HEK293 (cell line): ENCODE results near the gene PRPS1L1.

Experiments
- CTCF ChIA-PET: fragments of 350-600 bp; formaldehyde crosslinking; extraction: SDS; loops from one replicate; lab custom pipeline; 2021; ENCODE audit warnings: antibody characterized with exemption; lab: Yijun Ruan, JAX
- POLR2A ChIA-PET: fragments of 300-600 bp; formaldehyde crosslinking; extraction: SDS; loops from one replicate; lab custom pipeline; 2020; ENCODE audit warnings: antibody characterized with exemption, inconsistent platforms; lab: Yijun Ruan, JAX
- H3K27ac ChIP-seq: fragments of 200-500 bp; sonication (Bioruptor generic); 2 replicates; pipeline ENCODE4 v1.5.1; 2014; ENCODE audit warnings: low read depth, low read length, control low read depth, inconsistent platforms; ENCODE audit errors: extremely low read depth
- H3K36me3 ChIP-seq, 2 experiments: fragments of 200-500 bp in 1 of 2; sonication (Bioruptor generic) in 1 of 2; 1 replicate in 1 of 2; 2 replicates in 1 of 2; pipeline ENCODE4 v1.5.1; 2014 to 2017; ENCODE audit warnings: inconsistent platforms in 2 of 2, low read length in 2 of 2; ENCODE audit not compliant: control insufficient read depth in 2 of 2, insufficient read depth in 1 of 2
- H3K4me1 ChIP-seq: fragments of 200-500 bp; sonication (Bioruptor generic); 2 replicates; pipeline ENCODE4 v1.5.1; 2014; ENCODE audit warnings: mild to moderate bottlenecking, low read length, inconsistent platforms; ENCODE audit not compliant: control insufficient read depth, insufficient read depth
- H3K4me3 ChIP-seq: 2 replicates; pipeline ENCODE4 v1.5.1; 2011; ENCODE audit warnings: low read depth, mild to moderate bottlenecking, control low read depth, low read length, moderate library complexity
- H3K9me3 ChIP-seq: fragments of 200-500 bp; sonication (Bioruptor generic); 2 replicates; pipeline ENCODE4 v1.5.1; 2014; ENCODE audit warnings: low read depth, low read length, inconsistent platforms; ENCODE audit not compliant: control insufficient read depth, insufficient read depth
- BCL11B ChIP-seq: fragments of 450-650 bp; formaldehyde crosslinking; IDR thresholded peaks from 2 replicates; pipeline ENCODE4 v1.5.1; 2016; ENCODE audit warnings: low read depth, missing biosample characterization, missing genetic modification characterization
- IKZF3 ChIP-seq: fragments of 450-650 bp; IDR thresholded peaks from 2 replicates; pipeline ENCODE4 v1.5.0; 2018; ENCODE audit warnings: missing biosample characterization, mild to moderate bottlenecking, missing genetic modification characterization, moderate library complexity
- OSR2 ChIP-seq: fragments of 450-650 bp; formaldehyde crosslinking; IDR thresholded peaks from 2 replicates; pipeline ENCODE4 v1.5.1; 2016; ENCODE audit warnings: missing biosample characterization, missing genetic modification characterization
- ZIC2 ChIP-seq: fragments of 450-650 bp; formaldehyde crosslinking; IDR thresholded peaks from 2 replicates; pipeline ENCODE4 v1.5.1; 2016; ENCODE audit warnings: missing biosample characterization, missing genetic modification characterization
- ZNF174 ChIP-seq: fragments of 450-650 bp; formaldehyde crosslinking; IDR thresholded peaks from 2 replicates; pipeline ENCODE4 v1.5.0; 2017; ENCODE audit warnings: missing biosample characterization, mild to moderate bottlenecking, missing genetic modification characterization
- ZNF223 ChIP-seq: fragments of 450-650 bp; formaldehyde crosslinking; IDR thresholded peaks from 2 replicates; pipeline ENCODE4 v1.5.1; 2016; ENCODE audit warnings: missing biosample characterization, missing genetic modification characterization
- ZNF292 ChIP-seq: fragments of 450-650 bp; formaldehyde crosslinking; IDR thresholded peaks from 2 replicates; pipeline ENCODE4 v1.5.1; 2016; ENCODE audit warnings: low read depth, missing biosample characterization, missing genetic modification characterization, borderline replicate concordance
- ZNF391 ChIP-seq: fragments of 450-650 bp; formaldehyde crosslinking; IDR thresholded peaks from 2 replicates; pipeline ENCODE4 v1.5.1; 2016; ENCODE audit warnings: low read depth, missing biosample characterization, missing genetic modification characterization, borderline replicate concordance
- ZNF768 ChIP-seq: fragments of 450-650 bp; formaldehyde crosslinking; IDR thresholded peaks from 2 replicates; pipeline ENCODE4 v1.5.1; 2018; ENCODE audit warnings: missing biosample characterization, mild to moderate bottlenecking, missing genetic modification characterization
- ZNF776 ChIP-seq: fragments of 450-650 bp; formaldehyde crosslinking; IDR thresholded peaks from 2 replicates; pipeline ENCODE4 v1.5.0; 2017; ENCODE audit warnings: missing biosample characterization, missing genetic modification characterization, borderline replicate concordance
- ZNF777 ChIP-seq: fragments of 450-650 bp; formaldehyde crosslinking; IDR thresholded peaks from 2 replicates; pipeline ENCODE4 v1.5.1; 2017; ENCODE audit warnings: missing biosample characterization, missing genetic modification characterization, borderline replicate concordance
- TF ChIP-seq, protein P1 (sequence below): fragments of 450-650 bp; formaldehyde crosslinking; conservative IDR thresholded peaks from 2 replicates; pipeline ENCODE4 v1.5.1; 2016; ENCODE audit warnings: low read depth, missing biosample characterization, missing genetic modification characterization
- TF ChIP-seq, protein P2 (sequence below): fragments of 450-650 bp; formaldehyde crosslinking; IDR thresholded peaks from 2 replicates; pipeline ENCODE4 v1.5.1; 2017; ENCODE audit warnings: missing biosample characterization, missing genetic modification characterization
- TF ChIP-seq, protein P3 (sequence below): fragments of 450-650 bp; formaldehyde crosslinking; IDR thresholded peaks from 2 replicates; pipeline ENCODE4 v1.5.1; 2016; ENCODE audit warnings: missing biosample characterization, missing genetic modification characterization
- TF ChIP-seq, protein P4 (sequence below): fragments of 450-650 bp; formaldehyde crosslinking; IDR thresholded peaks from 2 replicates; pipeline ENCODE4 v1.5.1; 2016; ENCODE audit warnings: missing biosample characterization, missing genetic modification characterization

The PRPS1L1 gene

DNA sequence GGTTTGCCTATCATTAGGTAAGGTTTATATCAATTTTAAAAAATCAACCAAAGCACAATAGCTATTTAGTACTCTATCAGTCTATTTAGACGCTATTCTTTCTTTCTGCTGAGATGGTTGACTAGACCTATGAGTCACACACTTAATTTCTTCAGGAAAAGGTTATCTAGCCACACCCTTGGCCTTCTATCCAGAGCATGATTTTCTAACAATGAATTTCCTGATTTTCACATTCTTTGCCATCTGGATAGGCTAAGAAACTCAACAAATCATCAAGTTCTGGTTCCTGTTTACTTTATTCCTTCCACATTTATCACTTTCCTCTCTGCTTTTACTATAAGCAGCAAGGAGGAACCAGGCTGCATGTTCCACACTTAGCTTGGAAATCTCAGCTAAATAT, 8.1 kb downstream of the PRPS1L1 start (continued):
- TF ChIP-seq, protein P1, sequence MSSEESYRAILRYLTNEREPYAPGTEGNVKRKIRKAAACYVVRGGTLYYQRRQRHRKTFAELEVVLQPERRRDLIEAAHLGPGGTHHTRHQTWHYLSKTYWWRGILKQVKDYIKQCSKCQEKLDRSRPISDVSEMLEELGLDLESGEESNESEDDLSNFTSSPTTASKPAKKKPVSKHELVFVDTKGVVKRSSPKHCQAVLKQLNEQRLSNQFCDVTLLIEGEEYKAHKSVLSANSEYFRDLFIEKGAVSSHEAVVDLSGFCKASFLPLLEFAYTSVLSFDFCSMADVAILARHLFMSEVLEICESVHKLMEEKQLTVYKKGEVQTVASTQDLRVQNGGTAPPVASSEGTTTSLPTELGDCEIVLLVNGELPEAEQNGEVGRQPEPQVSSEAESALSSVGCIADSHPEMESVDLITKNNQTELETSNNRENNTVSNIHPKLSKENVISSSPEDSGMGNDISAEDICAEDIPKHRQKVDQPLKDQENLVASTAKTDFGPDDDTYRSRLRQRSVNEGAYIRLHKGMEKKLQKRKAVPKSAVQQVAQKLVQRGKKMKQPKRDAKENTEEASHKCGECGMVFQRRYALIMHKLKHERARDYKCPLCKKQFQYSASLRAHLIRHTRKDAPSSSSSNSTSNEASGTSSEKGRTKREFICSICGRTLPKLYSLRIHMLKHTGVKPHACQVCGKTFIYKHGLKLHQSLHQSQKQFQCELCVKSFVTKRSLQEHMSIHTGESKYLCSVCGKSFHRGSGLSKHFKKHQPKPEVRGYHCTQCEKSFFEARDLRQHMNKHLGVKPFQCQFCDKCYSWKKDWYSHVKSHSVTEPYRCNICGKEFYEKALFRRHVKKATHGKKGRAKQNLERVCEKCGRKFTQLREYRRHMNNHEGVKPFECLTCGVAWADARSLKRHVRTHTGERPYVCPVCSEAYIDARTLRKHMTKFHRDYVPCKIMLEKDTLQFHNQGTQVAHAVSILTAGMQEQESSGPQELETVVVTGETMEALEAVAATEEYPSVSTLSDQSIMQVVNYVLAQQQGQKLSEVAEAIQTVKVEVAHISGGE (tag by site-specific recombination) = no peak
- no peak for TF ChIP-seq ZNF391 (tag by site-specific recombination)

DNA sequence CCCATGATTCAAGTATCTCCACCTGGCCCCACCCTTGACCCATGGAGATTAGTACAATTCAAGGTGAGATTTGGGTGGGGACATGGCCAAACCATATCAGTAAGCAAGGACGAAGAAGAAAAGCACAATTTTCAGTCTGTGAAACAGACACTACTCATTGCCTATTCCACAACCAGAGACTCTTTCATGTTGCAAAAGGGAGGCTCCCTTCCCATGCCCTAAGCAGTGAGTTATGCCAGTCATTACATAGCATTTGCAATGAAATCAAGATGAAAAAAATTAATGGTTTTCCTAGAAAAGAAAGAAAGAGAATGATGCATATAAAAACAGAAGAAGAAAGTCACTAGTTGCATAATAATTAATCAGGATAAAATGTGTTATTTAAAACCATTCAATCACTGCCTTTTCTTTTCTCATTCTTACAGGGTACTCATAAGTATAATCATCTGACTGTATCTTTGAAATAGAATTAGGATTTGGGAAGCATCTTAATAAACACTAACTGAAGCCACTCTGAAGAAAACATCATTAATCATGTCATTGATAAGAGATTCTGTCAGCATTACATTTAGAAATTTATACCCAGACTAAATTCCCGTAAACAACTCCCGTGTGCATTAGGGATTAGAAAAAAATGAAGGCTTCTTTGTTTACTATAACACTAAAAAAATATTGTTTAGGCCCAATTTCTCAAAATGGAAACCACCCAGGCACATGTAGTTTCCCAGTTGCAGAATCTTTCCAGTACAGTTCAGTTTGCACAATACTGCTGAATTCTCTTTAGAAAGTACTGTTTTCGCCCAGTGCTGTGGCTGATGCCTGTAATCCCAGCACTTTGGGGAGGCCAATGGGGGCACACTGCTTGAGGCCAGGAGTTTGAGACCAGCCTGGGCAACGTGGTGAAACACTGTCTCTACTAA, 9.1 kb downstream of the PRPS1L1 start:
- Histone ChIP-seq H3K4me1 (no peaks in the 10 kb centered on the region), H3K36me3 (no peaks in the 10 kb centered on the region), H3K4me3 (no peak overlapping the region), H3K27ac (no peak overlapping the region), H3K9me3 (no peaks in the 10 kb centered on the region)
- no peak for TF ChIP-seq BCL11B (tag by site-specific recombination)
- CTCF ChIA-PET = no interaction called here
- POLR2A ChIA-PET = no interaction called here

DNA sequence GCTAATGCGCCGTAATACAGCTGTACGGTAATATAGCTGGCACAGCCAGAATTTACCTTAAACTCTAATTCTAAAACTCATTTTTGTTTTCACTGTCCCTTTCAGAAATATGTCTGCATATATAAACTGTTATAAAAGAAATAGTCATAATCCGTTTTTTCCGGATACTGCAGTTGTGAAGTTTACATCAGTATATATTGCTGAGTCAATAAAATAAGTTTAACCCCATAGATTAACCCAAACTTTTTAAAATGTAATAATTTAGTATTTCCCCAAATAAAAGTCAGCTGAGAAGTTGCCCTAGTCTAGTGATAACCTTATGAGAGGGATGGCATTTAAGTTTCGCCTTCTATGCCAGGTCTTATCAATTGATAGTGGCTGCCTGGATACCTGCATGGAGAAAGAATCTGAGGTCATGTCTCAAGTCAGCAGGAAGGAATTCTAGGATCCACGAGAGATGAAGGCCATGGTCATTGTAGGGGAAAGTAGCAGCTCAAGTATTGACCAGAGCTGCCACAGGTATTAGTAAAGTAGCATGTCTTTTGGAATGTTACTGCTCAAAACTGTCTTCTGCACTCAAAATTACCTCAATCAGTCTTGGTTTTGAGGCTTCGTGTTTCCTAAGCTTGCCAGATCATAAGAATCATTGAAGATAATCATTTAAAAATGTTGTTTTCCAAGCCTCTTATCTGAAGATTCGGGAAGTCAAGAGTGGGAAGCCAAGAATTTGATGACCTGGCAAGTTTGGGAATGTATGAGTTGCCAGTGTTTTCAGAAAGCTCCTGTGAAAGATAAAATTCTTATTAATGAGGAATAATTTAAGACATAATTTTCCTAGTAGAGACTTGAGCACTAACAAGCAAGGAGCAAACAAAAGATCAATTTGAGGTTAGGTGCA, 10.8 kb downstream of the PRPS1L1 start:
- CTCF ChIA-PET = no interaction called here
- H3K27ac ChIP-seq = no peak overlapping the region
- H3K4me3 ChIP-seq = no peak overlapping the region
- TF ChIP-seq ZNF777 (no peak), ZNF391 (tag by site-specific recombination) (no peak), ZNF223 (no peak), ZNF776 (tag by site-specific recombination) (no peak), ZNF174 (no peak), ZIC2 (tag by site-specific recombination) (no peak)
- TF ChIP-seq, protein P2, sequence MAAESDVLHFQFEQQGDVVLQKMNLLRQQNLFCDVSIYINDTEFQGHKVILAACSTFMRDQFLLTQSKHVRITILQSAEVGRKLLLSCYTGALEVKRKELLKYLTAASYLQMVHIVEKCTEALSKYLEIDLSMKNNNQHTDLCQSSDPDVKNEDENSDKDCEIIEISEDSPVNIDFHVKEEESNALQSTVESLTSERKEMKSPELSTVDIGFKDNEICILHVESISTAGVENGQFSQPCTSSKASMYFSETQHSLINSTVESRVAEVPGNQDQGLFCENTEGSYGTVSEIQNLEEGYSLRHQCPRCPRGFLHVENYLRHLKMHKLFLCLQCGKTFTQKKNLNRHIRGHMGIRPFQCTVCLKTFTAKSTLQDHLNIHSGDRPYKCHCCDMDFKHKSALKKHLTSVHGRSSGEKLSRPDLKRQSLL (tag by site-specific recombination) = no peak
- POLR2A ChIA-PET = no interaction called here
- no peaks in the 10 kb centered on the region for H3K36me3 ChIP-seq
- no peaks in the 10 kb centered on the region for H3K9me3 ChIP-seq
- no peaks in the 10 kb centered on the region for H3K4me1 ChIP-seq

DNA sequence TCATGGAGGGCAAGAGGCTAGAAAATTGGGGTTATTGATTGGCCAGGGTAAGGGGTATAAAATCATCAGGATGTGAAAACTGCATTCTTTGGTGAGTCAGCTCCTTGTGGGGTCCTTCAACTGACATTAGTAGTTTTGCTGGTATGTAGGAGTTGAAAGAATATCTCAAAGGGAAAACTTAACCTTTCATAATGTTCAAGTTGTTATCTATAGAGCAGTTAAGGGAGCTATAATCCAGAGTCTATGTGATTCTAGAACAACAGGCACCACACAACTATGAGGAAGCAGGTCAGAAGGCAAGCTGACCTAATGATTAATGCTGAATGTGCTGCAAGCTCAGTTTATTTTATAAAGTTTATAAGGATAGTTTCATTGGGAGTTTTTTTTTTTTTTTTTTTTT, 13.7 kb downstream of the PRPS1L1 start:
- no peaks in the 10 kb centered on the region for H3K4me1 ChIP-seq
- H3K9me3 ChIP-seq = no peaks in the 10 kb centered on the region
- no peak overlapping the region for H3K4me3 ChIP-seq
- ChIA-PET CTCF (interaction anchor here (0.6 kb wide), 1 partner anchor 730 kb away, joined by 5 read pairs; no protein-coding TSS in a partner anchor), POLR2A (no interaction called here)
- no peak overlapping the region for H3K27ac ChIP-seq
- no peaks in the 10 kb centered on the region for H3K36me3 ChIP-seq
- TF ChIP-seq OSR2 (tag by site-specific recombination) = no peak
- TF ChIP-seq, protein P3, sequence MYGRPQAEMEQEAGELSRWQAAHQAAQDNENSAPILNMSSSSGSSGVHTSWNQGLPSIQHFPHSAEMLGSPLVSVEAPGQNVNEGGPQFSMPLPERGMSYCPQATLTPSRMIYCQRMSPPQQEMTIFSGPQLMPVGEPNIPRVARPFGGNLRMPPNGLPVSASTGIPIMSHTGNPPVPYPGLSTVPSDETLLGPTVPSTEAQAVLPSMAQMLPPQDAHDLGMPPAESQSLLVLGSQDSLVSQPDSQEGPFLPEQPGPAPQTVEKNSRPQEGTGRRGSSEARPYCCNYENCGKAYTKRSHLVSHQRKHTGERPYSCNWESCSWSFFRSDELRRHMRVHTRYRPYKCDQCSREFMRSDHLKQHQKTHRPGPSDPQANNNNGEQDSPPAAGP (tag by site-specific recombination) = no peak
- no peak for TF ChIP-seq ZNF768 (tag by site-specific recombination)
- TF ChIP-seq, protein P4, sequence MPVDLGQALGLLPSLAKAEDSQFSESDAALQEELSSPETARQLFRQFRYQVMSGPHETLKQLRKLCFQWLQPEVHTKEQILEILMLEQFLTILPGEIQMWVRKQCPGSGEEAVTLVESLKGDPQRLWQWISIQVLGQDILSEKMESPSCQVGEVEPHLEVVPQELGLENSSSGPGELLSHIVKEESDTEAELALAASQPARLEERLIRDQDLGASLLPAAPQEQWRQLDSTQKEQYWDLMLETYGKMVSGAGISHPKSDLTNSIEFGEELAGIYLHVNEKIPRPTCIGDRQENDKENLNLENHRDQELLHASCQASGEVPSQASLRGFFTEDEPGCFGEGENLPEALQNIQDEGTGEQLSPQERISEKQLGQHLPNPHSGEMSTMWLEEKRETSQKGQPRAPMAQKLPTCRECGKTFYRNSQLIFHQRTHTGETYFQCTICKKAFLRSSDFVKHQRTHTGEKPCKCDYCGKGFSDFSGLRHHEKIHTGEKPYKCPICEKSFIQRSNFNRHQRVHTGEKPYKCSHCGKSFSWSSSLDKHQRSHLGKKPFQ (tag by site-specific recombination) = no peak
- TF ChIP-seq IKZF3 (tag by site-specific recombination) = no peak
- no peak for TF ChIP-seq ZNF292 (tag by site-specific recombination)
- TF ChIP-seq, protein P1 (tag by site-specific recombination) = no peak
